Ishikawa (cell line): ENCODE results near the gene COL27A1.
"Not testable (repeated sequence)": the region's sequence is repeated elsewhere in the genome, so short reads cannot be mapped to it uniquely, and the experiment has no call there.

ENCODE experiments used
- CREB1 ChIP-seq: IDR thresholded peaks from 2 replicates; pipeline ENCODE4 v1.6.1; 2012; ENCODE audit warnings: low read depth
- EGR1 ChIP-seq: IDR thresholded peaks from 2 replicates; pipeline ENCODE4 v1.6.1; 2012
- EP300 ChIP-seq: IDR thresholded peaks from 2 replicates; pipeline ENCODE4 v1.6.1; 2012; ENCODE audit warnings: borderline replicate concordance
- FOXM1 ChIP-seq: IDR thresholded peaks from 2 replicates; pipeline ENCODE4 v1.6.1; 2012; ENCODE audit warnings: low read depth, borderline replicate concordance
- RAD21 ChIP-seq: IDR thresholded peaks from 2 replicates; pipeline ENCODE4 v1.6.1; 2012; ENCODE audit warnings: low read depth
- REST ChIP-seq: IDR thresholded peaks from 2 replicates; pipeline ENCODE4 v1.6.1; 2012; ENCODE audit warnings: low read depth, mild to moderate bottlenecking
- TAF1 ChIP-seq: IDR thresholded peaks from 2 replicates; pipeline ENCODE4 v1.6.1; 2012; ENCODE audit warnings: low read depth, mild to moderate bottlenecking
- TEAD4 ChIP-seq: IDR thresholded peaks from 2 replicates; pipeline ENCODE4 v1.6.1; 2012
- USF1 ChIP-seq: IDR thresholded peaks from 2 replicates; pipeline ENCODE4 v1.6.1; 2012
- YY1 ChIP-seq: IDR thresholded peaks from 2 replicates; pipeline ENCODE4 v1.6.1; 2012; ENCODE audit warnings: low read depth
- ZBTB7A ChIP-seq: IDR thresholded peaks from 2 replicates; pipeline ENCODE4 v1.6.1; 2012; ENCODE audit warnings: low read depth

- not testable (repeated sequence) for TF ChIP-seq ZBTB7A, EGR1, YY1, RAD21, EP300, CREB1, TAF1, FOXM1, TEAD4, USF1, REST
Measured at GRCh38 chr9:114322831-114323531, 167.6 kb downstream of the COL27A1 start, which contains the start of gene ORM1.
